Activated CD4-positive, alpha-beta T cell treated with anti-CD3 and anti-CD28 coated beads, Interleukin-2, amount 50 U/mL, for 24 hours (primary cell): Measurements from ENCODE around the gene STAG1.
"Not testable (repeated sequence)": the region's sequence is repeated elsewhere in the genome, so short reads cannot be mapped to it uniquely, and the experiment has no call there.

Experiments
- DNase-seq, 2 donors: peaks; one replicate each; pipeline ENCODE4 v3.0.0-alpha.2; 2020; ENCODE audit warnings: low read depth in 1 of 2, low spot score in 1 of 2

The STAG1 gene

DNA sequence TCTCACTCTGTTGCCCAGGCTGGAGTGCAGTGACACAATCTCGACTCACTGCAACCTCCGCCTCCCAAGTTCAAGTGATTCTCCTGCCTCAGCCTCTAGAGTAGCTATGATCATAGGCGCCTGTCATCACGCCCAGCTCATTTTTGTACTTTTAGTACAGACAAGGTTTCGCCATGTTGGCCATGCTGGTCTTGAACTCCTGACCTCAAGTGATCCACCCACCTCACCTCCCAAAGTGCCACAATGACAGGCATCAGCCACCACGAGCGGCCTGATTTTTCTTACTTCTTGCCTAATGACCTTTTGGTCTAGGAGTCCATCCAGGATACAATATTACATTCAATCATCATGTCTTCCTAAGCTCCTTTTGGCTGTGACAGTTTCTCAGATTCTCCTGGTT is 146.0 kb downstream of the STAG1 start:
- not testable (repeated sequence) for DNase-seq

GRCh38 chr3:136604961-136605360 is 147.2 kb downstream of the STAG1 start:
- no peak for DNase-seq

DNA sequence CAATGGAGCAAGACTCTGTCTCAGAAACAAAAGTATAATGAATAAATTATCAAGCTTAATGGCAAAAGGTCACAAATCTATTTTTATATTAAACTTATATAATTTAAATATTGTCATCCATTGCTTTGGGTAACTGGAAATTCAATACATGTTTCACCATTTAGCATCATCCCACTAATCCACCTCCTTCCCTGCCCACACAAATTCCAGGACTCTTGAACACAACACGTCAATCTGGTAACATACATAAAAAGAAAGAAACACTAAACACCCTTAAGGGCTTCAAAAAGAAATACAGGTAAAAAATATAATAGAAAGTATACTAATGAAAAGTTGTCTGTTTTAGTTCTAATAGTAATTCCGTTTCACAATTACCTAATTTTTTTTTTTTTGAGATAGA is 149.4 kb downstream of the STAG1 start:
- no peak for DNase-seq

DNA sequence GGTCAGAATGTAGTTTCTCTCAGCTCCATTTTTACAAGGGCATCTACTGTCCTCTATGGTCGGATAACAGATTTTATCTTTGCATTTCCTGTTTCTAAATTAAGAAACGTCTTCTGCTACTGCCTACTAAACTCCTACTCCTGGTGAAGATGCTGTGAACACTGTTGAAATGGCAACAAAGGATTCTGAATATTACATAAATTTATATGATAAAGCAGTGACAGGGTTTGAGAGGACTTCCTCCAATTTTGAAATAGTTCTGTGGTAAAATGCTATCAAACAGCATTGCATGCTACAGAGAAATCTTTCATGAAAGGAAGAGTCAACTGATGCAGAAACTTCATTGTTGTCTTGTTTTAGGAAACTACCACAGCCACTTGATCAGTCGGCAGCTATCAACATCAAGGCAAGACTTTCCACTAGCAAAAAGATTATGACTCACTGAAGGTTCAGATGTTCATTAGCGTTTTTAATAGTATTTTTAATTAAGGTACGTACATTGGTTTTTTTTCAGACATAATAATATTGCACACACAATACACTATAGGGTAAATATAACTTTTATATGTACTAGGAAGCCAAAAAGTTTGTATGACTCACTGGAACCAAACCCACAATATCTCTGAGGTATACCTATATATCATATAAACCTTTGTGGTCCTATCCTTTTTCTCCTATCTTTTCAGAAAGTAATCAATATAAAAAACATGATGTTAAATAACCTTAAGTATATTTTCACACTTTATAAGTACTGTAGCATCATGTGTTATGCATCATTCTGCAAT is 156.1 kb downstream of the STAG1 start:
- DNase-seq = no peak

DNA sequence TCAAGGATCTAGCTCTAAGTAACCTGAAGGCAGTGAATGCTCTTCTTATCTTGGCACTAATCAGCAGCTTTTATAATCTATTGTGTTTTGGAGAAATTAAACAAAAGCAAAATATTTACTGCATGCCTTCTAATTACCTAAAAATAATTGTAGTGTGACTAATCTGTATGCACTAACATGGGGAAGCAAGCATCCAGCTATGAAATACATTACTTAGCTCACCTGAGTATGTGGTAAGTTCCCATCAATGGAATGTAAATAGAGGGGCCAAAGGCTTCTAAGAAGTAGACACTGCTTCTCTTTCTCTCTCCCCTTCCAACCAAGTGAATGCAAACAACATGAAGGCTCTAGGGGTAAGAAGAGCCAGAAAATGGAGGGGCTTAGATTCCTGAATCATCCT is 165.6 kb downstream of the STAG1 start:
- DNase-seq = no peak

DNA sequence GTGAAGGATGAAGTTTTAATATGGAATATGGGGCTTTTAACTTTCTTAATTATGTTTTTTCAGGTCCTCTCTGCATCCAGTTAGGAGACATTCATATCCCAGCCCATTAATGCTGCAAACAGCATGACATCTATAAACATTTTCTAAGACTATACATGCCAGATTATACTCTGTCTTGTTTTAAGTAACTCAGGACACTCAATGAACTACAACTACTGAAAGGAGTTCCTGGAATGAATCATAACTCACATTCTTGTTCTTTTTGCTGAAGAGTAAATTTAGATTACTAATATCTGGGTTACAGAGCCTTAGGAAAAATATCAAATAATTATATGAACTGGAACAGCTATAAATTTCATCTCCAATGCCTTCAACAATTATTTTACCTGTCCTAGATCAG is 167.4 kb downstream of the STAG1 start:
- no peak for DNase-seq

GRCh38 chr3:136583823-136584222 is 168.4 kb downstream of the STAG1 start:
- no peak for DNase-seq

- DNase-seq = no peak
Measured at GRCh38 chr3:136577791-136578190, 174.4 kb downstream of the STAG1 start.

DNA sequence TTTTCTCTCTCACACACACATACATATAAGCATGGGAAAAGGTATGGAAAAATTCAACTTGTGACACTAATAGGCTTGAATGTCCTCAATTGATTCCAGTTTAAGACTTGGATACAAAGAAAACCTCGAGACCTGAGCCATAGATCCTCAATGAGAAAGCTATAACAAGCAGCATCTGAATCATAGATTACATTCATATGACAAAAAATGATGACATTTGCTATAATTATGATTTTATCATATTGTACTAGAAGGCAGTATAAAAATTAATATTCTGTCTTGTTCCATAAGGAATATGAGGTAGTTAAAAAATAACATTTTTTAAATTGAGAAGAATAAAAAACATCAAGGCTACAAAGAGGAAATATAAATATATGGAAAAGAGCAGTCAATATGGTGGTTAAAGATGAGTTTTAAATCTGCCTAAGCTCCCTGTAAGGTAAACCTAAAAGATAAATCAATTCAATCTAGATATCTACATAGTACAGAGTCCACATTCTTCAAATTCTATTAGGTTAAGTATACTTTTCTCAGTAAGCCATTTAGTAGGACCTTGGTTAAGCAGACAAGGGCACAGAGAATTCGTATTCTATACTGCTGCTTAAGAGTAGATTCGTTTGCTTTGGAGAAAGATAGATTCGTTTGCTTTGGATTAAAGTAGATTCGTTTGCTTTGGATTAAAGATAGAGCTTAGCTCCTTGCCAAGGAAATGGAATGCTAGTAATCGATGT is 175.7 kb downstream of the STAG1 start:
- DNase-seq = no peak

DNA sequence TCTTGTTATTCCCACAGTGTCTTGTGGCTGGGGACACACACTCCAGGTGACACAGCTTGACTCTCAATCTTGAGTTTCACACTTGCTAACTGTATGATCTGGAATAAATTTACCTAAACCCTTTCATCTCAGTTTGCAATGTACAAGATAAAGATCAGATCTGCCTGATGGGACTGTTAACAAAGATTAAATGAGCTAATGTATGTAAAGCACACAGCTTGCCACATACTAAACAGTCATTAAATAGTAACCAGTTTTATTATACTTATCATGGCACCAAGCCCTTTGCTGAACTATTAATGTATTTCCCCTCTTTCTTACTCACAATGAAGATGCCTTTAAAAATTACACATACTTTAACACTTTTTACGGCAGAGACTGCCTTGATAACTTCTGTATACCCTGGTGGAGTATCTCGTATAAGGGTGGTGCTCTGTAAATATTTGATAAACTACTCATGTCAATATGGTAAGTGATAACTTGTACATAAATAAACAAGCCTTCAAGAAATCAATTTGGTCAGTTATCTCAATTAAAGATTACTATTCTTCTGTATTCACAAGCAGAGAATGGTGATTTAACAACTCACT is 184.5 kb downstream of the STAG1 start:
- DNase-seq = no peak

GRCh38 chr3:136564962-136565361 is 187.2 kb downstream of the STAG1 start:
- DNase-seq = not testable (repeated sequence)

DNA sequence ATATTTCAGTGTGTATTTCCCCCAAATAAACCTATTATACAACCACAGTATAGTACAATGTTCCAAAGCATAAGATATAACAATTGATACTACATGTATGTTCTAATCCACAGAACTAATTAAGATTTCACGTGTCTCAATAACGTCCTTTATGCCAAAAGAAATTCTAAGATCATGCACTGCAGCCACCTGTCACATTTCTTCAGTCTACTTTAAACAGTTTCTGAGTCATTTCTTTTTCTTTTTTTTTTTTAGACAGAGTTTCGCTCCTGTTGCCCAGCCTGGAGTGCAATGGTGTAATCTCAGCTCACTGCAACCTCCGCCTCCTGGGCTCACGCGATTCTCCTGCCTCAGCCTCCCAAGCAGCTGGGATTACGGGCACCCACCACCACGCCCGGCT is 190.2 kb downstream of the STAG1 start:
- no peak for DNase-seq

GRCh38 chr3:136559896-136560295 is 192.3 kb downstream of the STAG1 start:
- no peak for DNase-seq

DNA sequence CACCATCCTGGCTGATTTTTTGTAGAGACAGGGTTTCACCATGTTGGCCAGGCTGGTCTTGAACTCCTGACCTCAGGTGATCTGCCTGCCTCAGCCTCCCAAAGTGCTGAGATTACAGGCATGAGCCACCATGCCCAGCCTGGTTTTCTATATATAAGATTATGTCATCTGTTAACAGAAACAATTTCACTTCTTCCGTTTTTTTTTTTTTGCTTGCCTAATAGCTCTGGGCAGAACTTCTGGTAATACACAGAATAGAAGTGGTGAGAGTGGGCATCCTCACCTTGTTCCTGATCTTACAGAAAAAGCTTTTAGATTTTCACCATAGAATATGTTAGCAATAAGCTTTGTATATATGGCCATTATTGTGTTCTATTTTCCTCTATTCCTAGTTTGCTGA is 202.7 kb downstream of the STAG1 start:
- not testable (repeated sequence) for DNase-seq

GRCh38 chr3:136547293-136547692 is 204.9 kb downstream of the STAG1 start:
- no peak for DNase-seq

- DNase-seq = no peak
Measured at GRCh38 chr3:136546720-136547119, 205.5 kb downstream of the STAG1 start.

DNA sequence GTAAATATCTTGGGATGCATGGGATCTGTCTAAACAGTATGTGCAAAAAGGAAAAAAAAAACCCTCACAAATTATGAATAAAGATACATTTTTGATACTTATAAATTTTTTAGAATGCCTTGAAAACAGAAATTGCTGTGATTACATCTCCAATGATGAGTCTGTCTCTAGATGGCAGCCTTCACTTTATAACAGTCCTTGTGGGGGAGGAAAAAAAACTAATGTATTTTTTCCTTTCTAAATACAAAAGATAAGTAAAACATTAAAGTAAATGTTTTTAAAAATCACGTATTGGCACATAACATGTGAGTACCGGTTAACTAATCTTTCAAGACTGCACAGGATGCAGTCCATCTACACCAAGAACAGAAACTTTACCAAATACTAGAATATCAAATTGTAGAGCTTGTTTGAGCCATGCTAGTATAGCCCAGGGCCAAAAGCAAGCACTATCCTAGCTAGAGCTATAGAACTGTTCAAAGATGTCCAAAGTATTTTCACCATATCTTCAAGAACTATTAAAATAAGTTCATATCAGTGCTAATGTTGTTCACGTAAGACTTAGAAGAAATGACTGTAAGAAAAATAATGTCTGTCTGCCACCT is 206.4 kb downstream of the STAG1 start:
- no peak for DNase-seq

DNA sequence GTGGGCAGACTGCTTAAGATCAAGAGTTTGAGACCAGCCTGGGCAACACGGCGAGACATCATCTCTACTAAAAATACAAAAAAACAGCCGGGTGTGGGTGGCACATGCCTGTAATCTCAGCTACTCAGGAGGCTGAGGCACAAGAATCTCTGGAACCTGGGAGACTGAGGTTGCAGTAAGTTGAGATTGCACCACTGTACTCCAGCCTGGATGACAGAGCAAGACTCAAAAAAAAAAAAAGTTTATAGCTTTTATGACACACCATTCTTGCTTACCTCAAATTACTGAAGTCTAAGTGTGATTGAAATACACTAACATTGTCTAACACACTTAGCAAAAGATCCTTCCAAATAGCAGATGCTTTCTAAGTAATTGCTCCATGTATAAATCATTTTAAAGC is 207.6 kb downstream of the STAG1 start:
- no peak for DNase-seq

- DNase-seq = no peak
Measured at GRCh38 chr3:136543385-136543784, 208.8 kb downstream of the STAG1 start.

GRCh38 chr3:136535906-136536305 is 216.3 kb downstream of the STAG1 start:
- no peak for DNase-seq

- DNase-seq = no peak
Measured at GRCh38 chr3:136532766-136533165, 219.4 kb downstream of the STAG1 start.

GRCh38 chr3:136518102-136518501 is 234.1 kb downstream of the STAG1 start:
- DNase-seq = no peak
